Prostate gland (tissue), 2 donors: ENCODE results near the gene DLG2.

Experiments used
- CTCF ChIP-seq, 4 experiments: fragments of 200-600 bp in 2 of 4; fragments of 450-650 bp in 2 of 4; sonication (generic) in 2 of 4; IDR thresholded peaks; 1 replicate in 3 of 4; 2 replicates in 1 of 4; pipeline ENCODE4 v1.5.1; 2016 to 2019; ENCODE audit warnings: antibody characterized with exemption in 4 of 4, mild to moderate bottlenecking in 2 of 4, moderate library complexity in 2 of 4
- POLR2A ChIP-seq: fragments of 450-650 bp; IDR thresholded peaks from one replicate; pipeline ENCODE4 v1.6.1; 2016; ENCODE audit warnings: antibody characterized with exemption, mild to moderate bottlenecking

- TF ChIP-seq CTCF (IDR thresholded peaks at IDR 0.05) (no peak), POLR2A (no peak)
These were observed 132.7 kb downstream of the DLG2 start for GRCh38 chr11:85494396-85494795.
